Vagina (tissue), 2 donors: ENCODE measurements around the gene EYS. TPM values are rescaled to one million over a fixed set of nuclear protein-coding genes. Genes with fewer than 3 reads are reported as not detected.

Source experiments
- DNase-seq, 2 donors: peaks; one replicate each; pipeline ENCODE4 v3.0.0-alpha.2; 2017; ENCODE audit errors: extremely low spot score in 2 of 2
- H3K27ac ChIP-seq: fragments of 200-600 bp; sonication (generic); one replicate; pipeline ENCODE4 v1.5.1; 2019
- H3K27me3 ChIP-seq: fragments of 200-600 bp; sonication (generic); one replicate; pipeline ENCODE4 v1.5.1; 2019
- H3K36me3 ChIP-seq, 2 donors: fragments of 200-600 bp; sonication (generic); one replicate each; pipeline ENCODE4 v1.5.1; 2017 to 2019
- H3K4me1 ChIP-seq: fragments of 200-600 bp; sonication (generic); one replicate; pipeline ENCODE4 v1.5.1; 2019
- H3K4me3 ChIP-seq, 2 donors: fragments of 200-600 bp; sonication (generic); 1 replicate in 1 of 2; 2 replicates in 1 of 2; pipeline ENCODE4 v1.5.1; 2016 to 2019
- H3K9me3 ChIP-seq: fragments of 200-600 bp; sonication (generic); one replicate; pipeline ENCODE4 v1.5.1; 2019
- CTCF ChIP-seq, 3 experiments: fragments of 450-650 bp in 2 of 3; fragments of 200-600 bp in 1 of 3; sonication (generic) in 1 of 3; IDR thresholded peaks; one replicate each; pipeline ENCODE4 v1.5.1; 2017 to 2019; ENCODE audit warnings: antibody characterized with exemption in 3 of 3, mild to moderate bottlenecking in 2 of 3, moderate library complexity in 2 of 3
- POLR2A ChIP-seq, 2 donors: fragments of 450-650 bp; IDR thresholded peaks; one replicate each; pipeline ENCODE4 v1.6.1; 2017; ENCODE audit warnings: antibody characterized with exemption in 2 of 2, mild to moderate bottlenecking in 2 of 2, moderate library complexity in 2 of 2
- POLR2AphosphoS5 ChIP-seq, 2 donors: sonication (generic); formaldehyde crosslinking; IDR thresholded peaks; one replicate each; pipeline ENCODE4 v1.9.0; 2017; ENCODE audit warnings: antibody characterized with exemption in 2 of 2, mild to moderate bottlenecking in 2 of 2, low read depth in 1 of 2; ENCODE audit not compliant: insufficient read depth in 1 of 2
- intact Hi-C: fragments of 100-400 bp; cut with DNase I; formaldehyde crosslinking; loops from one replicate; pipeline ENCODE4 v1.15.1; 2023
- total RNA-seq: library from RNA; depleted of rRNA; stranded (reverse); fragments of >200 nt; gene quantifications from one replicate; pipeline ENCODE4 v1.2.3, GENCODE V29; 2016

The EYS gene
- total RNA-seq, 1 donor from 2014 or later, result not detected

DNA sequence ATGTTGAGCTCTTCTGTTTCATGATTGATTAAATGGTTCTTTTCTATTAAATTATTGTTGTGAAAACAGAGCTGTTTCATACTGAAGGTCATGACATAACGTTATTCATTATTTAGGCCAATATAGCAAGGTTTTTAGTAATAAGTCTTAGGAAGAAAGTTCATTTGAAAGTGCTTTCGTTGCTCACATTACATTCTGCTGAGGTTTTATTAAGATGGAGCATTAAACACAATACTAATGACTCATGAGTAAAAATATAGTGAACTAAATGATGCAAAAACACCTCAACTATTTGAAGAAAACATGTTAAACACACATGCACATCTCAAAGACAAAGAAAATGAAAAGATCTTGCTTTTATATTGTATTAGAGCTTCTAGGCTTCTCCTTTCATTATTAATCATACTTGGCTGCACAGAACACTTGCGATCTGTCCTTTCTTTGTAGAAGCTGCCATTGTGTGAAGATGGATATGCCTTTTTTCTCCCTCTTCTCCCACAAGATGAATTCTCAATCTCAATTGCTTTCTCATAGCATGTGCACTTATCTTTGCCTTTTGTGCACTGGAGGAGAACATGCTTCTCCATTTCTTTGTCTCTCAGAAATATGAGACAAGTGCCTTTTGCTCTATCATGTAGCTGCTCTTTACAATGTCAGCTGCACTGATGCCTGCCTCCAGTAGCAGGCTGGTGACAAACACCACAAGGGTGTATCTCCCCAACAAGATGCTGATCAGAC lies 1759.1 kb downstream of the EYS start:
- Histone ChIP-seq H3K4me3 (no peak overlapping the region), H3K27me3 (no peaks in the 10 kb centered on the region), H3K4me1 (no peaks in the 10 kb centered on the region), H3K36me3 (no peaks in the 10 kb centered on the region), H3K9me3 (no peaks in the 10 kb centered on the region), H3K27ac (no peak overlapping the region)
- no peak for DNase-seq
- TF ChIP-seq CTCF (IDR thresholded peaks at IDR 0.05) (no peak), POLR2A (IDR thresholded peaks at IDR 0.05) (no peak), POLR2AphosphoS5 (IDR thresholded peaks at IDR 0.05; ENCODE audit: insufficient read depth in 1 of 2, low read depth in 1 of 2) (no peak)
- intact Hi-C loops, result no loop called here

GRCh38 chr6:63945987-63946386 lies 1761.0 kb downstream of the EYS start:
- Histone ChIP-seq H3K9me3 (no peaks in the 10 kb centered on the region), H3K27me3 (no peaks in the 10 kb centered on the region), H3K4me1 (no peaks in the 10 kb centered on the region), H3K4me3 (no peak overlapping the region), H3K36me3 (no peaks in the 10 kb centered on the region), H3K27ac (no peak overlapping the region)
- no peak for DNase-seq
- intact Hi-C loops, result no loop called here
- no peak for TF ChIP-seq CTCF (IDR thresholded peaks at IDR 0.05)
- no peak for TF ChIP-seq POLR2AphosphoS5 (IDR thresholded peaks at IDR 0.05; ENCODE audit: insufficient read depth in 1 of 2, low read depth in 1 of 2)
- TF ChIP-seq POLR2A (IDR thresholded peaks at IDR 0.05), result no peak

GRCh38 chr6:63943826-63944225 lies 1763.2 kb downstream of the EYS start:
- H3K4me1 ChIP-seq, result no peaks in the 10 kb centered on the region
- H3K36me3 ChIP-seq, result no peaks in the 10 kb centered on the region
- H3K9me3 ChIP-seq, result no peaks in the 10 kb centered on the region
- H3K4me3 ChIP-seq, result no peak overlapping the region
- H3K27me3 ChIP-seq, result no peaks in the 10 kb centered on the region
- no peak for DNase-seq
- H3K27ac ChIP-seq, result no peak overlapping the region
- TF ChIP-seq CTCF (IDR thresholded peaks at IDR 0.05) (no peak), POLR2AphosphoS5 (IDR thresholded peaks at IDR 0.05; ENCODE audit: insufficient read depth in 1 of 2, low read depth in 1 of 2) (no peak), POLR2A (IDR thresholded peaks at IDR 0.05) (no peak)
- intact Hi-C loops, result no loop called here

DNA sequence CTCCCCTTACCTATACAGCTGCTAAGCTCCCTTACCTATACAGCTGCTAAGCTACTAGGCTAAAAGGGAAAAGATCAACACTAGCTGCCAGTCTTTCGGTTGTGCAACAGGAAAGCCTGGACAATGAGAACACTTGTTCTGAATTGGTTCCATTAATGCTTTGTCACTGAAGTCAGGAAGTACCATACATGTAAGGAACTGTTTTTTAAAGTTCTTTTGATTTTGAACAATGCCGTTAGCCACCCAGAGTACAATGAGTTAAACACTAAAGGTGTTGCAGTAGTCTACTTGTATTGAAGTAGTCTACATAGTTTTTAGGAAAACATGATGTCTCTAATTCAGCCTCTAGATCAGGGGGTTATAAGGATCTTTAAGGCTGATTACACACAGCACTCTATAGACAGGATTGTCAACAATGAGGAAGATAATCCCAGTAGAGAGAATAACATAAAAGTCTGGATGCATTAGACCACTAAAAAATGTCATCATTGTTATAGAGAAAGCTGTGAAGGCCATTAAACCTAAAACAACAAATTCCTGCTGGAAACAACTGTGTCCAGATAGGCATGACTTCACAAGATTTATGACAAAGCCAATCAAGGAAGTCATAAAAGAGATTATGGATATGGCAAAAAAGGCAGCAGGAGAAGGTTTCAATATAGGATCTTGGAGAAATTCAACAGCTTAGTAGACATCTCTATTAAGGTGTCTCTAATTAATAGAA lies 1765.1 kb downstream of the EYS start:
- DNase-seq, result no peak
- Histone ChIP-seq H3K36me3 (no peaks in the 10 kb centered on the region), H3K4me3 (no peak overlapping the region), H3K27ac (no peak overlapping the region), H3K9me3 (no peaks in the 10 kb centered on the region), H3K4me1 (no peaks in the 10 kb centered on the region), H3K27me3 (no peaks in the 10 kb centered on the region)
- intact Hi-C loops, result no loop called here
- TF ChIP-seq POLR2A (IDR thresholded peaks at IDR 0.05) (no peak), POLR2AphosphoS5 (IDR thresholded peaks at IDR 0.05; ENCODE audit: insufficient read depth in 1 of 2, low read depth in 1 of 2) (no peak), CTCF (IDR thresholded peaks at IDR 0.05) (no peak)

- Histone ChIP-seq H3K9me3 (no peaks in the 10 kb centered on the region), H3K4me3 (no peak overlapping the region), H3K27ac (no peak overlapping the region), H3K27me3 (no peaks in the 10 kb centered on the region), H3K4me1 (no peaks in the 10 kb centered on the region), H3K36me3 (no peaks in the 10 kb centered on the region)
- TF ChIP-seq POLR2A (IDR thresholded peaks at IDR 0.05) (no peak), POLR2AphosphoS5 (IDR thresholded peaks at IDR 0.05; ENCODE audit: insufficient read depth in 1 of 2, low read depth in 1 of 2) (no peak), CTCF (IDR thresholded peaks at IDR 0.05) (no peak)
- DNase-seq, result no peak
- intact Hi-C loops, result no loop called here
Measured at GRCh38 chr6:63940056-63940455, 1767.0 kb downstream of the EYS start.
